Common myeloid progenitor, CD34-positive (primary cell): ENCODE results near the gene GRIK4.

Experiments
- CTCF ChIA-PET: fragments of 350-600 bp; sonication (Branson Sonifier 250); formaldehyde crosslinking; loops from one replicate; lab custom pipeline; 2021; ENCODE audit warnings: antibody characterized with exemption; lab: Charles Lee
- POLR2A ChIA-PET: fragments of 350-600 bp; sonication (Branson Sonifier 250); formaldehyde crosslinking; loops from one replicate; lab custom pipeline; 2021; ENCODE audit warnings: antibody characterized with exemption; lab: Charles Lee
- DNase-seq, 3 donors: peaks; one replicate each; pipeline versions ENCODE4 v3.0.0 to v3.0.0-alpha.2; 2013
- H3K27ac ChIP-seq, 2 experiments: 1 replicate in 1 of 2; 2 replicates in 1 of 2; pipeline ENCODE4 v1.7.0; 2013; ENCODE audit warnings: inconsistent platforms in 2 of 2, low read length in 2 of 2, mild to moderate bottlenecking in 2 of 2, low read depth in 1 of 2, moderate library complexity in 1 of 2; ENCODE audit not compliant: severe bottlenecking in 2 of 2, insufficient read depth in 1 of 2, poor library complexity in 1 of 2
- H3K27me3 ChIP-seq, 5 experiments: replicated peaks in 2 of 5; 1 replicate in 3 of 5; 2 replicates in 2 of 5; pipeline versions ENCODE4 v1.6.1 to v1.7.0; 2013; ENCODE audit warnings: low read length in 4 of 5, mild to moderate bottlenecking in 2 of 5, moderate library complexity in 2 of 5, inconsistent platforms in 1 of 5; ENCODE audit not compliant: insufficient read depth in 5 of 5, control insufficient read depth in 4 of 5
- H3K36me3 ChIP-seq, 4 experiments: 1 replicate in 2 of 4; 2 replicates in 2 of 4; pipeline versions ENCODE4 v1.6.1 to v1.7.0; 2013; ENCODE audit warnings: low read length in 3 of 4, control low read depth in 1 of 4, mild to moderate bottlenecking in 1 of 4; ENCODE audit not compliant: control insufficient read depth in 4 of 4, insufficient read depth in 4 of 4
- H3K4me1 ChIP-seq, 4 experiments: 1 replicate in 3 of 4; 2 replicates in 1 of 4; pipeline versions ENCODE4 v1.6.1 to v1.7.1; 2013; ENCODE audit warnings: low read length in 3 of 4, mild to moderate bottlenecking in 3 of 4, control low read depth in 1 of 4, inconsistent platforms in 1 of 4, moderate library complexity in 1 of 4; ENCODE audit not compliant: control insufficient read depth in 4 of 4, insufficient read depth in 4 of 4; ENCODE audit errors: control extremely low read depth in 1 of 4
- H3K4me3 ChIP-seq, 7 experiments: 1 replicate in 4 of 7; 2 replicates in 3 of 7; pipeline versions ENCODE4 v1.5.1 to v1.7.0; 2013; ENCODE audit warnings: mild to moderate bottlenecking in 7 of 7, low read length in 6 of 7, moderate library complexity in 6 of 7, inconsistent platforms in 2 of 7, low read depth in 2 of 7, control low read depth in 1 of 7; ENCODE audit not compliant: insufficient read depth in 4 of 7, control insufficient read depth in 1 of 7; ENCODE audit errors: extremely low read depth in 1 of 7
- H3K9me3 ChIP-seq, 5 experiments: 1 replicate in 4 of 5; 2 replicates in 1 of 5; pipeline versions ENCODE4 v1.6.1 to v1.7.1; 2013; ENCODE audit warnings: low read length in 4 of 5, mild to moderate bottlenecking in 2 of 5, inconsistent platforms in 1 of 5, low read depth in 1 of 5, moderate library complexity in 1 of 5; ENCODE audit not compliant: control insufficient read depth in 4 of 5, insufficient read depth in 2 of 5; ENCODE audit errors: control extremely low read depth in 1 of 5
- WGBS: methylation state at CpG from one replicate; pipeline ENCODE4 v1.1.5; 2013; ENCODE audit not compliant: insufficient coverage; 5-methylcytosine and 5-hydroxymethylcytosine counted together

The GRIK4 gene

GRCh38 chr11:120832481-120833238, 321.1 kb downstream of the GRIK4 start:
- ChIA-PET CTCF (interaction anchor here (1.1 kb wide), 1 partner anchor 12 kb away, joined by 3 read pairs; no protein-coding TSS in a partner anchor), POLR2A (no interaction called here)
- 62% methylated on average over 20 of the region's 20 CpGs for WGBS
- peaks cover 3 to 33% (median 10%) of the 10 kb centered on the region in 5 experiments for H3K27me3 ChIP-seq
- no peaks in the 10 kb centered on the region for H3K9me3 ChIP-seq
- H3K36me3 ChIP-seq, result no peaks in the 10 kb centered on the region
- H3K27ac ChIP-seq, result no peak overlapping the region
- no peak overlapping the region for H3K4me3 ChIP-seq
- DNase-seq, result no peak
- H3K4me1 ChIP-seq, result no peaks in the 10 kb centered on the region

- WGBS, result 91% methylated on average over 13 of the region's 13 CpGs
- Histone ChIP-seq H3K27me3 (peaks cover 3 to 21% (median 6%) of the 10 kb centered on the region in 5 experiments), H3K9me3 (no peaks in the 10 kb centered on the region), H3K4me3 (no peak overlapping the region), H3K36me3 (no peaks in the 10 kb centered on the region), H3K27ac (no peak overlapping the region), H3K4me1 (no peaks in the 10 kb centered on the region)
- no peak for DNase-seq
- ChIA-PET CTCF (interaction anchor here (1.4 kb wide), 1 partner anchor 28 kb away, joined by 3 read pairs; no protein-coding TSS in a partner anchor), POLR2A (no interaction called here)
Measured at GRCh38 chr11:120834686-120835210, 323.2 kb downstream of the GRIK4 start.

GRCh38 chr11:120835601-120836228, 324.2 kb downstream of the GRIK4 start:
- Histone ChIP-seq H3K27ac (no peak overlapping the region), H3K4me3 (no peak overlapping the region), H3K9me3 (no peaks in the 10 kb centered on the region), H3K4me1 (peaks cover 0 to 5% (median 0%) of the 10 kb centered on the region in 4 experiments), H3K27me3 (peaks cover 3 to 16% (median 5%) of the 10 kb centered on the region in 5 experiments), H3K36me3 (no peaks in the 10 kb centered on the region)
- POLR2A ChIA-PET, result no interaction called here
- CTCF ChIA-PET, result no interaction called here
- WGBS, result 90% methylated on average over 9 of the region's 11 CpGs
- DNase-seq, result no peak

- DNase-seq, result no peak
- POLR2A ChIA-PET, result no interaction called here
- WGBS, result 29% methylated on average over 3 of the region's 4 CpGs
- no peak overlapping the region for H3K27ac ChIP-seq
- no peak overlapping the region for H3K4me3 ChIP-seq
- H3K36me3 ChIP-seq, result no peaks in the 10 kb centered on the region
- no peaks in the 10 kb centered on the region for H3K9me3 ChIP-seq
- CTCF ChIA-PET, result interaction anchor here (0.6 to 1.1 kb wide), 2 partner anchors 92 to 118 kb away, joined by 3 to 4 read pairs; no protein-coding TSS in a partner anchor
- peaks cover 0 to 5% (median 0%) of the 10 kb centered on the region in 4 experiments for H3K4me1 ChIP-seq
- peaks cover 0 to 11% (median 3%) of the 10 kb centered on the region in 5 experiments for H3K27me3 ChIP-seq
Measured at GRCh38 chr11:120837696-120838095, 326.1 kb downstream of the GRIK4 start.

GRCh38 chr11:120839201-120839600, 327.7 kb downstream of the GRIK4 start:
- CTCF ChIA-PET, result no interaction called here
- Histone ChIP-seq H3K27ac (no peak overlapping the region), H3K4me1 (peaks cover 0 to 5% (median 0%) of the 10 kb centered on the region in 4 experiments), H3K27me3 (peaks cover 0 to 4% (median 3%) of the 10 kb centered on the region in 5 experiments), H3K9me3 (no peaks in the 10 kb centered on the region), H3K36me3 (no peaks in the 10 kb centered on the region), H3K4me3 (no peak overlapping the region)
- POLR2A ChIA-PET, result no interaction called here
- DNase-seq, result no peak
- 100% methylated on average over 2 of the region's 3 CpGs for WGBS

GRCh38 chr11:120839846-120840402, 328.4 kb downstream of the GRIK4 start:
- H3K9me3 ChIP-seq, result no peaks in the 10 kb centered on the region
- peaks cover 0 to 3% (median under 1%) of the 10 kb centered on the region in 5 experiments for H3K27me3 ChIP-seq
- WGBS, result 72% methylated on average over 5 of the region's 6 CpGs
- no peak overlapping the region for H3K27ac ChIP-seq
- peaks cover 0 to 5% (median 0%) of the 10 kb centered on the region in 4 experiments for H3K4me1 ChIP-seq
- no peaks in the 10 kb centered on the region for H3K36me3 ChIP-seq
- CTCF ChIA-PET, result no interaction called here
- DNase-seq, result peak in 2 of 3 donors; percentile 3 to 10
- POLR2A ChIA-PET, result no interaction called here
- H3K4me3 ChIP-seq, result no peak overlapping the region
